KG1 (cell line): ENCODE data around the gene AAMP.

Experiments
- DNase-seq: peaks from one replicate; lab custom pipeline; 2025; lab: John Stamatoyannopoulos, UW

The AAMP gene

DNA sequence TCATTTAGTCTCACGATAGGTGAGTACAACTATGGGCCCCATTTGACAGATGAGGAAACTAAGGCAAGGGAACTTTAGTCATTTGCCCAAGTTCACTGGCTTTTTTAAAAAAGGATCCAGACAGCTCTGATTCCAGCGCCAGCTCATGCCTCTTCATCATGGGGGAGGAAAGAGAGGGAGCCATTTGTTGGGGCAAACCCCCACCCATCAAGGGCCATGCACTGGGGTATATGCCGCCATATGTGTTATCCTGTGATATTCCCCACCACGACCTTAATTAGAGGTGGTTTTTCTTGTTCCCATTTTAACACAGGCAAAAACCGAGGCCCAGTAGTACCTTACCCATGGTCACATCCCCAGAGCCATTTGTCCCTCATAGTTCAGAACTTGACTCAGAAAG is 9.8 kb downstream of the AAMP start:
- no peak for DNase-seq

DNA sequence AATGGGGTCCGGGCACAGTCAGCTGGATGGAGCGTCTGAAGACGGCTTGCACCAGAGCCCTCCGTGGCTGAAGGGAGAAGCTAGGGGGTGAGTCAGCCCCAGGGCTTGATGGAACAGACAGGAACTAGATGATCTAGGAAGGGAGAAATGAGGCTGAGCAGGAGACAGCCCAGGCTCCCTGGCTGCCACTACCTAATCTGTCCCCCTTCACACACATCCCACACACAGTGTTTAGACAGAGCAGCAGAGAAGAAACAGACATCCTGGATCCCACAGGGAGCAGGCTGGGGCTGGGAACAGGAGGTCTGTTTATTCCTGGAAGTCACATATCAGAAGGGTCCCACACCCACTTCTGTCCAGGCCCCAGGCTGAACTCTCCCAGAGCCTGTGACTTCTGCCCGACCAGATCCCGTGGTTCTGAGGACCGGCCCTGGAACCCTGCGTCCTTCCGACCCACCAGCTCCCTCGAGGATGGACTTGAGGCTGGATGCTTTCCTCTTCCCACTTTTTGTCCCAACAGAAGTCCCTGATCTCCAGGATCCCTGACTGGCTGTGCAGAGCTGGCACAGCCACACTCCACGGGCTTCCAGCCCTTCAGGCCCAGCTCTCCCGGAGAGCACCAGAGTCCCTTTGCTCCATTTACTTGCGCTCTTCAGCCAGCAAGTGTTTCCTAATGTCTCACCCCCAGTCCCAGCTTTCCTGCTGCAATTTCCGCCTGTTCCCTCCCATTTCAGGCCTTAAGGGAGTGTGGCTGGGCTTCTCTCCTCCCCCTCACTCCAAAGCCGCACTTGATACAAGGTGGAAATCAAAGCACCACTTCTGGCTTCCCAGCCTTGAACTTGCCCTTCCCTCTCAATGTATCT is 10.6 kb downstream of the AAMP start:
- no peak for DNase-seq

DNA sequence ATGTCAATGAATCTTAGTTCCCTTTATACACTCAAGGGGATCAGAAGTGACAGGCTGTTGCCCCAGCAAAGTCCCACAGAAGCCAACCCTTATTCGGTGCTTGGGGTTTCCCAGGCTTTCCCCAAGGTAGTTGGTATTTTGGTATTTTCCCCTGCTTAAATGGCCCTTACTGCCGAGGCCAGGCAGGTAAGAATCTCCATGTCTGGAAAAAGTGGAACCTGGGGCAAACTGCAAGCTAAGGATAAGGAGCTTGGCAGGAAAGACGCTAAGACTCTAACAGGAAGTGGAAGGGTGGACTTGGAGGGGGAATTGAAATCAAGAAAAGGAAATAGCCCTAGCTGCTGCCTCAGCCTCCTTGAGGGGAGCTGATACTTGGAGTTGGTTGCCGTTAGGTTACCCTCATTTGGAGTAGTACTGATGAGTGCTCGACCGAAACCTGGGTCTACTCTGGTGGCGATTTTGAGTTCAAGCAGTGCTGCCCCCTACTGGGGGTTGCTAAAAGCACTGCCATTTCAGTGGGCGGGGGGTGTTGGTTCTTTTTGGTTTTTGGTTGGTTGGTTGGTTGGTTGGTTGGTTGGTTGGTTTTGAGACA is 12.5 kb downstream of the AAMP start:
- DNase-seq, result peak; percentile 39

DNA sequence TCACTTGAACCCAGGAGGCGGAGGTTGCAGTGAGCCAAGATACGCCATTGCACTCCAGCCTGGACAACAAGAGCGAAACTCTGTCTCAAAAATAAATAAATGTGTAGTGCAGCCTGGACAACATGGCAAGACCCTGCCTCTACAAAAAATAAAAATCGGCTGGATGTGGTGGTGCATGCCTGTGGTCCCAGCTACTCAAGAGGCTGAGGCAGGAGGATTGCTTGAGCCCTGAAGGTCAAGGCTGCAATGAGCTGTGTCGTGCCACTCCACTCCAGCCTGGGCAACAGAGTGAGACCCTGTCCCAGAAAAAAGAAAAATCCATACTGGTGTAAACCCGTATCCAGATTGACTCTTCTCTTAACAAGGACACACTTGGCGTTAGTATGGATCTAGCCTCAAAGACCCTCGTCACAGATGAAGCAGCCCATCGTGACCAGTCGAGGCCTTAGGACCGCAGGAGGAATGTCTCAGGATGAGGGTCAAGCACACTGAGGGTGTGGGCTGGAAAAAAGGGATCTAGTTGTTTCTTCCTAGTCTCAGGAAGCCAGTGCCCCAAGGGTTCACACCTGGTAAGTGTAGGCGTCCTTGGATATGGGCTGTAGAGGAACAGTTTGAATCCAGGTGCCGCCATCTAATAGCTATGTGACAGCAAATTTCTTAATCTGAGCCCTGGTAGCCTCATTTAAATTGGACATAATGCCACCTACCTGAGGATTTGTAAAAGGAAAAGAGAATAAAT is 13.2 kb downstream of the AAMP start:
- DNase-seq, result no peak

DNA sequence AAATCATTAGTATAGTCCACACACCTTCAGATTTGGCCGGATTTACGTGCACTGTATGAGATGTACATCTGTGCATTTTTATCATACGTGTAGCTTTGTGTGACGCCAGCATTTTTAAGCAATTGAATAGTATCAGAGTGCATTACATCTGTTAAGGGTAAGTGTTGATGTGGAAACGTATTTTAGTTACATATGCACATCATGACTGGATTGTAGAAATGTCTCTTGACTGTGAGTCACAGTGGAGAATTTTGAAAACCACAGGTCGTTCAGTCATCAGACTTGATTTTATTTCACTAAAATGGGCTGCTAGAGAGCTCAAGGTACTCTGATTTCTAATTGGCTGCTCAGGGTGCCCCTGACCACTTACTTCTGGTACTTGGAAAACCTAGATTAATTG is 14.5 kb downstream of the AAMP start:
- no peak for DNase-seq

DNA sequence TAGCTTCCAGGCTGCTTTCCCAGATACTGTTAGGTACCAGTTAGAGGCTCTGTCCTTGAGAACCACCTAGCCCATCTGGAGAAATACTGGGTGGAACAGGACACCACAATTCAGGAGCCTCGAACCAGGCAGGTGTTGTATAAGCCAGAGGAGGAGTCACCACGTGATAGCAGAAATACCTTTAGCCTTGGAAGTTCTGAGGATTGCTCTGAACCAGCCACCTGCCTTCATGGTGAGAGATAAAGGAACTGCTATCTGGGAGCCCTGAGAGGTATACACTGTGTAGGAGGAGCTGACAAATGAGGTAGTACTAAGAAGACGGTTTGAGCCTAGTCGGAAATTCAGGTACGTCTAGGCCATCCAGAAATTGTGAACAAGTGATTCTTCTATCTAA is 16.7 kb downstream of the AAMP start:
- no peak for DNase-seq

DNA sequence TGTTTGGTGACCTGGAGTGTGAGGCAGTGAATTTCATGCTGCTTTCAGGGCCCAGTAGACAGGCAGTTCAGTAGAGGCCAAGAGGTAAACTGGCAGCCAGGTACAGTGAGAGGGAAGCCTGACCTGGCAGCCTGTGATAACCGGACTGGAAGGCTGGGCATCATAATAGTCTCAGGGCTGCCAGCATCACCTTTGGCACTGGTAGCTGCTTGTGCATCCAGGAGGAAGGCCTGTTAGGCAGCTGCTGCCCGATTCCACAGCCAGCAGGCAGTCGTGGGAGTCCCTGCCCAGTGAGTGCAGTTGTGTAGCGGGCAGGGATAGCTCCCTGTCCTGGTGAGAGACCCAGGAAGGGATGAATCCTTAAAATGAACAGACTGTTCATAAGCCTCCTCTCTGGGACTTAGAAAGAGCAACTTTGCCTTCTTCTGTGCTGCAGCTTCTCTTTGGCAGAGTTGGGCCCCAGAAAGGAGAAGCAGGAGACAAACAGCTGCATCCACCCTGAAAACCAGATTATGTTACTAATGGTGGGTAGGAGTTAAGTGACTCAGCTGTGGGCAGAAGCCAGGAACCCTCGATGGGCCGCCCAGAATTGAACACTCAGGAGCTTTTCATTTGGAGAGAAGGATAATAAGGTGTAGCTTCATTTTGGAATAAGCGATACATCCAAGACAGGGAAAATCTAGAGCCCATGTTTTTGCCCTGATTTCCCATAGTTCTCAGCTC is 17.3 kb downstream of the AAMP start:
- DNase-seq, result no peak

DNA sequence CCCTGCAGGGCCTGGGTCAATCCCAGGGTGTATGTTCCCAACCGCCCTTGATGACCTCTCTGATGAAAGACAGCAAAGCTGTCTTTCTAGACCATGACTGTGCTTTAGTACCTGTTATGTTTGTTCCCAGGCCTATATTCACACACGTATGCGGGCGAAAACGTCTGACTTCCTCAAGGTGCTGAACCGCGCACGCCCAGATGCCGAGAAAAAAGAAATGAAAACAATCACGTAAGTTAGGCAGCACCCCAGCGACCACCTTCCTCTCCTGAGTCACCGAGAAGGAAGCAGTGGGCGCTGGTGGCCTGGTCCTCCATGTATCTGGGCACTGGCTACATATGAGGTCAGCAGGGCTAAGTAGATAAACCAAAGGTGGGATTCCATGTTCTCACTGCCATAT is 20.2 kb downstream of the AAMP start:
- DNase-seq, result no peak

DNA sequence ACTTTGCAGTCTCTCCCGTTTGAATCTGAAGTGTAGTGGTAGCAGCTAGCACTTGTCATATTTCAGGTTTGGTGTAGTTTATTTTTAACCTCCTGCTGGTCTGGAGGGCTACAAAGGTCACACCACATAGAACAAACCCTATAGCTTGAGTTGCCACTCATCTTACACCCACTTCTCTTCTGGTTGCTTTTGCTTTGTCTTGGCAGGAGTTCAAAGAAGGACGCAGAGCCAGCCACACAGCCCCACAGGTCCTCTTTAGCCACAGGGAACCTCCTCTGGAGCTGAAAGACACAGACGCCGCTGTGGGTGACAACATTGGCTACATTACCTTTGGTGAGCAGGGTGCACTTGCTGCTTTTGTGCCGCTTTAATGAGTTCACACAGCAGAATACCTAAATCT is 24.7 kb downstream of the AAMP start:
- DNase-seq, result no peak

DNA sequence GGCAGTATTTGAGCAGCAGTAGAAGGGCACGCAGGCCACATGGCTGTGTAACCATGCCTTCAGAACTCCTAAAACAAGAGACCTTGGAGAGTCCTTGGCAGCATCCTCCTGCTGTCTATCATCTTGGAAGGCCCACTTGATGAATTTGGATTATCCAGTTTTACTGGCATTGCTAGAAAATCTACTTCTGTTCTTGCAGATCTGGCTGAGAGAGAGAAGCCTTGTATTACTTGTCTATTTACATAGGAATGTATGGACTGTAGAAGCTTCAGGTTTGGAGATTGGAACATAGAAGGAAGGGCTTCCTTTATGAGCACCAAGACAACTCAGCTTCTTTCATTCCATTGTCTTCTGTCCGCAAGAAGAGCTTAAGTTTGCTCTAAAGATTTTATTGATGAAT is 25.3 kb downstream of the AAMP start:
- no peak for DNase-seq

DNA sequence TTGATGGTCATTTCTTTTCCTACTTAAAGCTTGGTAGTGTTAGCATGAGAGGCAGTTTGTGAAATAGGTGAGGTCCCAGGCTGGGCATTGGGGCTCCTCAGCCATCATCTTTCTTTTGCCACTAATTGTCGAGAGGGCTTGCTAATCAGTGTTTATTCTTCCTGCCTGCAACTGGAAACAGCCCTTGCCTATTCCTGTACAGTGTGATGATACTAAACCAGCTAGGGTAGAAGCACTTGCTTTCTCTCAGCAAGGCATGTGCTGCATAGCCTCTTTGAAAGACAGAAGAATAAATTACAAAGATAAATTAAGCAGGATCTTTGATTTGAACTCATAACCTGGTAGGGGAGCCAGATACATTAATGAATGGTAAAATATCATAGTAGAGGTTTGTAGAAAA is 25.7 kb downstream of the AAMP start:
- DNase-seq, result no peak

DNA sequence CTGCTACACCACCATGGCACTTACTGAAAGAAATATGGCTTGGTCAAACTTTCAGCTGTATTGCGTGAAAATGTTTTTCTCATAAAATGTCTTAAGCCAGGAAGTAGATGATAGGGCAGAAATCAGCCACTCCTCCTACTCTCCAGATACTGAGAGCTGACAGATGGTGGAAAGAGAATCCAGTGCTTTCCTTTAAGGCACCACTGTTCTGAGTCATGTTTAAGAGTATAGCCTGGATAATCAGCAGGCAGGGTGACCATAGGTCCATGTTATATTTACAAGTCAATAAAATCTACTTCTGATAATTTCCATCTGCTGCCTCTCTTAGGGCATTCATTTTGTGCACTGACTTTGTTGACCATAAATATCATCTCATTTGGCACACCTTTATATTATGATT is 31.1 kb downstream of the AAMP start:
- DNase-seq, result no peak

DNA sequence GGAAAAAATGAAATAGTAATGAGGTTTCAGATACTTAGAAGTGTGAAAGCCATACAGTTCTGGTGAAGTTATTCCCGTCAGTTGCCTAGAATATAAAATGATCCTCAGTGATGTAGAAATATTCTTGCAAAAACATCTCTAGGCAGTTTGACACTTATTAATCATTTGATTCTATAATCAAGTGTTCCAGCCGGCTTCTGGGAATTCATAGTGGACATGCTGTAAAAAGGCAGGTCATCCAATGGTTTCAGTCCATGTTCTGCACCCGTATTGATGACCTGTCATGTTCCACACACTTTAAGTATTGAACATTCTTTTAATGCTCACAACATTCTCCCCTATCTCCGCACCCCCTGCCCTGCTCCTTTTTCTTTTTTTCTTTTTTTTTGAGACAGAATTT is 33.1 kb downstream of the AAMP start:
- no peak for DNase-seq

DNA sequence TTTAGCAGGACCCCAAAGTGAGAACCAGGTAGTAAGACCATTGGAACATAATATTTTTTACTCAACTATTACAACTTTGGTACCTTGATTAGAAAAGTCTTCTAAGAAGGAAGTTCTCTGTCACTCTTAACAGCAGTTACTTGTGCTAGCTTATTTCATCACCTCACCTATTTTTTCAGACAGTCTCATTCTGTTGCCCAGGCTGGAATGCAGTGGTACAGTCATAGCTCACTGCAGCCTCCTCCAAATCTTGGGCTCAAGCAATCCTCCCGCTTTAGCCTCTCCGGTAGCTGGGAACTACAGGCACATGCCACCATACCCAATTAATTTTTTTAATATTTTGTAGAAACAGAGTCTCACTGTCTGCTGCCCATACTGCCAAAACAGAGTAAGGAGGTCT is 34.9 kb downstream of the AAMP start:
- DNase-seq, result no peak

DNA sequence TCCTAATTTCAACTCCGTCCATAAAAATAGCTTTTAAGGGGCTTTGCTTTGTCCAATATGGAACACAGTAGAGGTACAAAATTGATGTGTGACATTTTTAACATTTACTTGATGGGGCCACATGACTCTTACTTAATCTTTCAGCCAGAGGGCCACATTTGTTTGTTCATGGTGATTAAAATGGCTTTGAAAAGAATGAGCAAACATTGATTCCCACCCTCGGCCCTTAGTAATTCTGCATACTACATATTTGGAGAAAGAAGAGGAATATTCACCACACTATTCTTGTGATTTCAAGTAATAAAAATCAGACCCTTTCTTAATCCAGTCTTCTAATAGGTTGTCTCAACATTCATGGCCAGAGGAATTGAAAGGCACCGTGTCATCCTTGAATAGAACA is 35.4 kb downstream of the AAMP start:
- no peak for DNase-seq

DNA sequence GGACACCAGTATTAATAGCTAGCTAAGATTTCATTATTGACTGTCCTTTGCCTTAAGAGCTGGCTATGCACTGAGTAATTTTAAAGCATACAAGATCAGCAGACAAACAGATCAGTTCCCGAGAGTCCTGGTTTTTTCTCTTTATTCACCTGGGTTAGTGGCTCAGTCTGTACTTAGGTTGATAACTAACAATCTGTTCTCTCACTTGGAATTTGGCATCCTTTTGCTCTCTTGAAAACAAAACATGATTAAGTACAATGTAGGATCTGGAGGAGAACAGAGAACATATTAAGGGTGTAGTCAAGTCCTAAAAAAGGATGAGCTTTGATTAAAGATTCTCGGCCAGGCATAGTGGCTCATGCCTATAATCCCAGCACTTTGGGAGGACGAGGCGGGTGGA is 36.4 kb downstream of the AAMP start:
- DNase-seq, result no peak

DNA sequence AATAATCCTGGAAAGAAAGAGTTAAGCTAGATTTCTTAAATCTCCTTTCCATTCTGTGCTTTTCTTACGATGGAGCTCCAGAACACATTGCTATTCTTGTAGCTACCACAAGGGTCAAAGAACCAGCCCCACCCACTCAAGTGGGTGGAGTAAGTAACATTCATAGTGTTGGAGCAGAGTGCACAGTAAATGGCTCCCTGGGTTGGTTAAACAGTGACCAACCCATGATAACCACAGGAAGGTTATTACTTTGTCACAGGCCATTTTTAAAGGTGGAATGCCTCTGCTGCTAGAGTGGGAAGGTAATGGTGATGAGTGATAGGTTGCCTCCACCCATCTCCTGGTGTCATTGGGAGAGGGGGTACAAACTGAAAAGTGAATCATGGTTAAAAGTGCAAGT is 39.1 kb downstream of the AAMP start:
- DNase-seq, result no peak

DNA sequence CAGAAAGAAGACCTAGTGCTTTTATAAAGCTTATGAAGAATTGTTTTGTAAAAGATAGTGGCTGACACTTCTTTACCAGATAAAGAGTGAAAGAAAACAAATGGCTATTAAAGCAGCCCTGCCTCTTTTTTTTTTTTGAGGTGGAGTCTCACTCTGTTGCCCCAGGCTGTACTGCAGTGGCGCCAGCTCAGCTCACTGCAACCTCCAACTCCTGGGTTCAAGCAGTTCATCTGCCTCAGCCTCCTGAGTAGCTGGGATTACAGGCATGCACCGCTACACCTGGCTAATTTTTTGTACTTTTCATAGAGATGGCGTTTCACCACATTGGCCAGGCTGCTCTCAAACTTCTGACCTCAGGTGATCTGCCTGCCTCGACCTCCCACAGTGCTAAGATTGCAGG is 40.1 kb downstream of the AAMP start:
- DNase-seq, result no peak

DNA sequence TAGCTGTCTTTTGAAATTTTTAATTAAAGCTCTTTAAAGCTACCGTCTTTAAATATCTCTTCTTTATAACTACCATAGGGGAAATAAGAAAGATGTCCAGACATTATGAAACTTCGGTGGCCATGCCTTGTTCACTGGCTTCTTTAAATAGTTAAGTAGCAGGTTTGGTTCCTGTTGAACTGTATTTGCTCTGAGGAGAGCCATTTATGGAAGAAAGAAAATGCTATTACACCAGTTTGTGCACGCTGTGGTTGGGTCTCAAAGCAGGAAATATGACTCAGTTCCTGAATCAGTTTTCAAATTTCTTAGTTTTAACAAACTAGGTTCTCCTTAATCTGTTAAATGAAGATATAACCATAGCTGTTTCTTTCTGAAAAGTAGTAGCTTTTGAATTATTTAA is 40.7 kb downstream of the AAMP start:
- peak; percentile 62 for DNase-seq

DNA sequence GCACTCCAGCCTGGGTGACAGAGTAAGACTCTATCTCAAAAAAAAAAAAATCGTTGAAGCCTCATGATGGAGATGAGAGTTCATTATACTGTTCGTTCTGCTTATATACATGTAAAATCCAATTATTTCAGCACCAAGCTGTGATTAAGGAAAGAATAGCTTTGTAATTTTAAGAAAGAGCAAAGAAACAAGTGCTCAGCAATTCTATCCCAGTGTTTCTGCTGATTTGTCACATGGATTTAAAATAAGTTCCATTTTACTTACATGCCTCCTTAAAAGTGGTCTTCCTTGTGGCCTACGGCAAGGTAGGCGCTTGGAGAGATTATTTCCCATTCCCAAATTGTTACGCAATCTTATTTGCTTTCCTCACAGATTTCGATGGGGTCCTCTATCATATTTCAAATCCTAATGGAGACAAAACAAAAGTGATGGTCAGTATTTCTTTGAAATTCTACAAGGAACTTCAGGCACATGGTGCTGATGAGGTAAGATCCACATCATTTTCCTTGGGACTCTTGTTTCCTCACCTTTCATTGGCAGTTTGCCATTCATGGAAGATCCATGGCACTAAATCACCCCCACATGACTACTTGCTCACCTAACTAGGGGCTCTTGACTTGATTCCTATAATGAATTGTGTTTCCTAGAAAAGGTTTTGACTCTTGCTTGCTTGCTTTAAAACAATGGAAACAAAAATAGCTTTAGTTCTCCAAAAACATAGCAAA is 41.4 kb downstream of the AAMP start:
- DNase-seq, result no peak

DNA sequence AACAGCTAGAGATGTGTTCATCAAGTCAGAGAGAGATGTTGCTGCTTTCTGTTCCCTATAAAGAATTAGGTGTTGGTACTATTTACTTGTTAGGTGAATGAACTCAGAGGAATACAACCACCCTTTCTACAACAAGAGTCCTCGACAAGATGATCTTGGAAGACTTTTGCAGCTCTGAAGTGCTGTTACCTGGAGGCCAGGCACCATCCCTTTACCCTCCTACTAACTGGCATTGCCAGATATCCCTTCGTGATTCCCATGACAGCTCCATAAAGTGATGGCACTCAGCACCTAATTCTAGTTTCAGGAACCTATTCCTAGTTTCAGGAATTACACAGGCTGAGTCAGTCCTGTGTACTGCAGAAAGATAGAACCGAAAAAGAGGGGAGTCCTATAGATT is 43.0 kb downstream of the AAMP start:
- no peak for DNase-seq

DNA sequence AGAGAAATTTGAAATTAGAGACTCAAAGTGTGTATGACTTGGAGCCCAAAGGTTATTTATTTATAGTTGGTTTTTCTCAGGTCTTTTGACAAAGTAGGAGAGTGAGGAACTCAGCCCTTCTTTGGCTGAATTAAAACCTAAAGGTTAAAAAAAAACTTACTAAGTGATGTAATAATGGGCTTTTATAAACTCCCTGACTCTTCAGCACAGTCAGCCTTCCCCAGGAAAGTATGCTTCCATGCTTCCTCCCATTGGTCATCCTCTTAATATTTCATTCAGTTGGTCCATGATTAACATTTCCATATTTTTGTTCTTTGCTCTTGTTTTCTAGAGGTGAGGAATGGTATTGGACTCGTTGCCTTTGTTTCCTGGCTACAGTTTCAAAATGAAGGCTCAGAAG is 45.8 kb downstream of the AAMP start:
- no peak for DNase-seq
